Liver (tissue), 9 donors: Measurements from ENCODE around the gene POU3F3. TPM values are rescaled to one million over a fixed set of nuclear protein-coding genes. Genes with fewer than 3 reads are reported as not detected.

Experiments used
- DNase-seq: peaks from one replicate; pipeline ENCODE4 v3.0.0-alpha.2; 2017; ENCODE audit warnings: low spot score
- H3K27ac ChIP-seq, 2 donors: one replicate each; pipeline ENCODE4 v1.7.0; 2013; ENCODE audit warnings: inconsistent platforms in 2 of 2, low read length in 2 of 2, control low read depth in 1 of 2, low read depth in 1 of 2, mild to moderate bottlenecking in 1 of 2
- H3K27me3 ChIP-seq, 4 donors: one replicate each; pipeline versions ENCODE4 v1.6.1 to v1.7.0; 2013; ENCODE audit warnings: low read length in 3 of 4, inconsistent platforms in 1 of 4, mild to moderate bottlenecking in 1 of 4, moderate library complexity in 1 of 4; ENCODE audit not compliant: control insufficient read depth in 4 of 4, insufficient read depth in 4 of 4
- H3K36me3 ChIP-seq, 4 donors: one replicate each; pipeline versions ENCODE4 v1.6.1 to v1.7.0; 2013; ENCODE audit warnings: low read length in 3 of 4, mild to moderate bottlenecking in 3 of 4, low read depth in 1 of 4, moderate library complexity in 1 of 4; ENCODE audit not compliant: control insufficient read depth in 4 of 4, insufficient read depth in 3 of 4
- H3K4me1 ChIP-seq, 4 donors: one replicate each; pipeline versions ENCODE4 v1.6.1 to v1.7.0; 2013; ENCODE audit warnings: low read length in 3 of 4, mild to moderate bottlenecking in 3 of 4, moderate library complexity in 1 of 4; ENCODE audit not compliant: control insufficient read depth in 4 of 4, insufficient read depth in 4 of 4
- H3K4me3 ChIP-seq, 3 donors: one replicate each; pipeline versions ENCODE4 v1.6.1 to v1.7.0; 2013; ENCODE audit warnings: low read length in 3 of 3, control low read depth in 1 of 3, low read depth in 1 of 3, mild to moderate bottlenecking in 1 of 3
- H3K9ac ChIP-seq, 2 donors: one replicate each; pipeline ENCODE4 v1.7.0; 2013; ENCODE audit warnings: low read length in 2 of 2, mild to moderate bottlenecking in 2 of 2, moderate library complexity in 2 of 2, control low read depth in 1 of 2, low read depth in 1 of 2
- H3K9me3 ChIP-seq, 4 donors: one replicate each; pipeline versions ENCODE4 v1.6.1 to v1.7.0; 2013; ENCODE audit warnings: low read length in 3 of 4; ENCODE audit not compliant: control insufficient read depth in 4 of 4
- EGR1 ChIP-seq, 2 donors: IDR thresholded peaks; 2 replicates each; pipeline ENCODE4 v1.6.1; 2016 to 2018; ENCODE audit warnings: antibody characterized with exemption in 2 of 2, low read depth in 2 of 2
- FOXA1 ChIP-seq: IDR thresholded peaks from 2 replicates; pipeline ENCODE4 v1.6.1; 2016; ENCODE audit warnings: antibody characterized with exemption
- FOXA2 ChIP-seq: IDR thresholded peaks from 2 replicates; pipeline ENCODE4 v1.6.1; 2016; ENCODE audit warnings: antibody characterized with exemption
- GABPA ChIP-seq, 2 donors: IDR thresholded peaks in 1 of 2; conservative IDR thresholded peaks in 1 of 2; 2 replicates each; pipeline ENCODE4 v1.6.1; 2016; ENCODE audit warnings: antibody characterized with exemption in 2 of 2, mild to moderate bottlenecking in 1 of 2, moderate library complexity in 1 of 2
- HNF4A ChIP-seq, 2 donors: conservative IDR thresholded peaks; 2 replicates each; pipeline ENCODE4 v1.6.1; 2016; ENCODE audit warnings: antibody characterized with exemption in 2 of 2, mild to moderate bottlenecking in 2 of 2
- HNF4G ChIP-seq: IDR thresholded peaks from 2 replicates; pipeline ENCODE4 v1.6.1; 2016; ENCODE audit warnings: antibody characterized with exemption
- JUND ChIP-seq, 2 donors: IDR thresholded peaks; 2 replicates each; pipeline ENCODE4 v1.6.1; 2016; ENCODE audit warnings: antibody characterized with exemption in 2 of 2
- NR2F2 ChIP-seq: IDR thresholded peaks from 2 replicates; pipeline ENCODE4 v1.6.1; 2016; ENCODE audit warnings: antibody characterized with exemption
- RAD21 ChIP-seq, 2 donors: IDR thresholded peaks; 2 replicates each; pipeline ENCODE4 v1.6.1; 2016; ENCODE audit warnings: antibody characterized with exemption in 2 of 2, mild to moderate bottlenecking in 2 of 2
- RXRA ChIP-seq, 2 donors: IDR thresholded peaks; 2 replicates each; pipeline ENCODE4 v1.6.1; 2017 to 2018; ENCODE audit warnings: antibody characterized with exemption in 2 of 2, mild to moderate bottlenecking in 1 of 2
- WGBS: extraction: QIAGEN DNeasy Blood & Tissue Kit; methylation state at CpG from one replicate; pipeline ENCODE4 v1.1.7; 2013; 5-methylcytosine and 5-hydroxymethylcytosine counted together
- polyA plus RNA-seq, 2 donors: library from polyadenylated mRNA; stranded (reverse) in 1 of 2; unstranded in 1 of 2; fragments of 200-250 nt in 1 of 2; fragments of >200 nt in 1 of 2; fragmentation: Nextera tagmentation in 1 of 2; extraction: Ambion mirVana in 1 of 2; gene quantifications; one replicate each; pipeline versions ENCODE4 v1.2.1 to v1.2.3, GENCODE V29; 2013 to 2015
- total RNA-seq, 2 donors: library from RNA; depleted of rRNA; stranded (reverse); fragments of >200 nt; gene quantifications; one replicate each; pipeline ENCODE4 v1.2.3, GENCODE V29; 2014
- TF ChIP-seq, protein P1 (sequence below): IDR thresholded peaks from 2 replicates; pipeline ENCODE4 v1.6.1; 2016; ENCODE audit warnings: antibody characterized with exemption, mild to moderate bottlenecking
- TF ChIP-seq, protein P2 (sequence below): IDR thresholded peaks from 2 replicates; pipeline ENCODE4 v1.6.1; 2016; ENCODE audit warnings: antibody characterized with exemption
- TF ChIP-seq, protein P3 (sequence below): IDR thresholded peaks from 2 replicates; pipeline ENCODE4 v1.6.1; 2016; ENCODE audit warnings: antibody characterized with exemption
- TF ChIP-seq, protein P4 (sequence below): fragments of 150-350 bp; IDR thresholded peaks from 2 replicates; pipeline ENCODE4 v1.5.1; 2017; ENCODE audit warnings: improper control_type of control experiment, low read depth, low read length; ENCODE audit not compliant: missing input control
- donor health status: healthy.
- donor health status: healthy.
- donor health status: healthy.
- donor health status: healthy.
- donor health status: healthy.

POU3F3 gene
- total and polyA plus RNA-seq, 4 donors = not detected

DNA sequence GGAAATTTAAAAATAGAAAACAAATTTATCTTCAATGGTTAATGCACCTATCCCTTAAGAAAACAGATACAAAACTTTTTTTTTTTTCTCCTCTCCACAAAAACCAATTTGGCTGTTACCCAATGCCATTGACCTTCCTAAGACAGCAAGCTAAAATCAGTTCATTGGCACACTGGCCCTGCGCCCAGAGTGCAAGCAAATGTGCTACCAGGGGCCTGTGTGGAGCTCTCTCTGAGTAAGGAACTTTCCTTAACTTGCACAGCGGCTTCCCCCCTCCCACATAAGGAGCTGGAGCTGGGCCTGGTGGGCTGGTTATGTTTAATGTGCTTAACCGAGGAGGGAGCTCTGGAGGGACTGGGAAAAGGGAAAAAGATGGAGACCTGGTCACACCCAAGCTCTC, 17.6 kb upstream of the POU3F3 start:
- Histone ChIP-seq H3K9me3 (no peaks in the 10 kb centered on the region), H3K36me3 (no peaks in the 10 kb centered on the region), H3K9ac (no peak overlapping the region), H3K4me1 (peaks cover 0 to 2% (median 0%) of the 10 kb centered on the region in 4 donors), H3K27ac (no peak overlapping the region), H3K4me3 (no peak overlapping the region), H3K27me3 (no peaks in the 10 kb centered on the region)
- TF ChIP-seq NR2F2 (no peak), HNF4A (conservative IDR thresholded peaks at IDR 0.05) (no peak), HNF4G (no peak), JUND (IDR thresholded peaks at IDR 0.05) (no peak)
- DNase-seq = no peak
- WGBS = 55% methylated on average over 3 of the region's 3 CpGs

DNA sequence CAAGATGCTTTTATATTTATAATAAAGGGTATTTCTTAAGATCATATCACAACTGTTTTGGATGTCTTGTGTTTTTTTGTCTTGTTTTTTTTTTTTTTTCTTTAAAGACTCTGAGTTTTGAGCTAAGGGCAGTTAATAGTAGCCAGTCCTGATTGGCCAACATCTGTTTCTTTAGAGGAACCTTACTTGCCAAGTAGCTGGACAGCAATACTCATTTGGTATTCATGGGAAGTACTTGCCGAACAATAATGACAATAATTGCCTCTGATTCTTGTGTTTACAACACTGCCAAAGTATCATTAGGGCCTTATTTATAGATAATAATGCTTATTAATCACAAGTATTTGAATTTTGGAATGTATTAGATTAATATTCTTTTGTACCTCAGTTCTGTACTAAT, 17.1 kb upstream of the POU3F3 start:
- H3K9me3 ChIP-seq = no peaks in the 10 kb centered on the region
- peaks cover 0 to 2% (median under 1%) of the 10 kb centered on the region in 4 donors for H3K27me3 ChIP-seq
- H3K4me3 ChIP-seq = no peak overlapping the region
- no peak overlapping the region for H3K27ac ChIP-seq
- no peaks in the 10 kb centered on the region for H3K36me3 ChIP-seq
- no peak for TF ChIP-seq GABPA (IDR thresholded peaks at IDR 0.05 in 1 of 2, conservative IDR thresholded peaks at IDR 0.05 in 1 of 2)
- TF ChIP-seq, protein P1, sequence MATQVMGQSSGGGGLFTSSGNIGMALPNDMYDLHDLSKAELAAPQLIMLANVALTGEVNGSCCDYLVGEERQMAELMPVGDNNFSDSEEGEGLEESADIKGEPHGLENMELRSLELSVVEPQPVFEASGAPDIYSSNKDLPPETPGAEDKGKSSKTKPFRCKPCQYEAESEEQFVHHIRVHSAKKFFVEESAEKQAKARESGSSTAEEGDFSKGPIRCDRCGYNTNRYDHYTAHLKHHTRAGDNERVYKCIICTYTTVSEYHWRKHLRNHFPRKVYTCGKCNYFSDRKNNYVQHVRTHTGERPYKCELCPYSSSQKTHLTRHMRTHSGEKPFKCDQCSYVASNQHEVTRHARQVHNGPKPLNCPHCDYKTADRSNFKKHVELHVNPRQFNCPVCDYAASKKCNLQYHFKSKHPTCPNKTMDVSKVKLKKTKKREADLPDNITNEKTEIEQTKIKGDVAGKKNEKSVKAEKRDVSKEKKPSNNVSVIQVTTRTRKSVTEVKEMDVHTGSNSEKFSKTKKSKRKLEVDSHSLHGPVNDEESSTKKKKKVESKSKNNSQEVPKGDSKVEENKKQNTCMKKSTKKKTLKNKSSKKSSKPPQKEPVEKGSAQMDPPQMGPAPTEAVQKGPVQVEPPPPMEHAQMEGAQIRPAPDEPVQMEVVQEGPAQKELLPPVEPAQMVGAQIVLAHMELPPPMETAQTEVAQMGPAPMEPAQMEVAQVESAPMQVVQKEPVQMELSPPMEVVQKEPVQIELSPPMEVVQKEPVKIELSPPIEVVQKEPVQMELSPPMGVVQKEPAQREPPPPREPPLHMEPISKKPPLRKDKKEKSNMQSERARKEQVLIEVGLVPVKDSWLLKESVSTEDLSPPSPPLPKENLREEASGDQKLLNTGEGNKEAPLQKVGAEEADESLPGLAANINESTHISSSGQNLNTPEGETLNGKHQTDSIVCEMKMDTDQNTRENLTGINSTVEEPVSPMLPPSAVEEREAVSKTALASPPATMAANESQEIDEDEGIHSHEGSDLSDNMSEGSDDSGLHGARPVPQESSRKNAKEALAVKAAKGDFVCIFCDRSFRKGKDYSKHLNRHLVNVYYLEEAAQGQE = no peak
- no peak for TF ChIP-seq FOXA1
- no peak for TF ChIP-seq EGR1 (IDR thresholded peaks at IDR 0.05; ENCODE audit: low read depth in 2 of 2)
- TF ChIP-seq RAD21 (IDR thresholded peaks at IDR 0.05) = no peak
- TF ChIP-seq, protein P2, sequence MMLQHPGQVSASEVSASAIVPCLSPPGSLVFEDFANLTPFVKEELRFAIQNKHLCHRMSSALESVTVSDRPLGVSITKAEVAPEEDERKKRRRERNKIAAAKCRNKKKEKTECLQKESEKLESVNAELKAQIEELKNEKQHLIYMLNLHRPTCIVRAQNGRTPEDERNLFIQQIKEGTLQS = no peak
- TF ChIP-seq HNF4A (conservative IDR thresholded peaks at IDR 0.05) = no peak
- no peak for TF ChIP-seq FOXA2
- no peak for TF ChIP-seq RXRA (IDR thresholded peaks at IDR 0.05)
- TF ChIP-seq, protein P3, sequence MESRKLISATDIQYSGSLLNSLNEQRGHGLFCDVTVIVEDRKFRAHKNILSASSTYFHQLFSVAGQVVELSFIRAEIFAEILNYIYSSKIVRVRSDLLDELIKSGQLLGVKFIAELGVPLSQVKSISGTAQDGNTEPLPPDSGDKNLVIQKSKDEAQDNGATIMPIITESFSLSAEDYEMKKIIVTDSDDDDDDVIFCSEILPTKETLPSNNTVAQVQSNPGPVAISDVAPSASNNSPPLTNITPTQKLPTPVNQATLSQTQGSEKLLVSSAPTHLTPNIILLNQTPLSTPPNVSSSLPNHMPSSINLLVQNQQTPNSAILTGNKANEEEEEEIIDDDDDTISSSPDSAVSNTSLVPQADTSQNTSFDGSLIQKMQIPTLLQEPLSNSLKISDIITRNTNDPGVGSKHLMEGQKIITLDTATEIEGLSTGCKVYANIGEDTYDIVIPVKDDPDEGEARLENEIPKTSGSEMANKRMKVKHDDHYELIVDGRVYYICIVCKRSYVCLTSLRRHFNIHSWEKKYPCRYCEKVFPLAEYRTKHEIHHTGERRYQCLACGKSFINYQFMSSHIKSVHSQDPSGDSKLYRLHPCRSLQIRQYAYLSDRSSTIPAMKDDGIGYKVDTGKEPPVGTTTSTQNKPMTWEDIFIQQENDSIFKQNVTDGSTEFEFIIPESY = no peak
- TF ChIP-seq, protein P4, sequence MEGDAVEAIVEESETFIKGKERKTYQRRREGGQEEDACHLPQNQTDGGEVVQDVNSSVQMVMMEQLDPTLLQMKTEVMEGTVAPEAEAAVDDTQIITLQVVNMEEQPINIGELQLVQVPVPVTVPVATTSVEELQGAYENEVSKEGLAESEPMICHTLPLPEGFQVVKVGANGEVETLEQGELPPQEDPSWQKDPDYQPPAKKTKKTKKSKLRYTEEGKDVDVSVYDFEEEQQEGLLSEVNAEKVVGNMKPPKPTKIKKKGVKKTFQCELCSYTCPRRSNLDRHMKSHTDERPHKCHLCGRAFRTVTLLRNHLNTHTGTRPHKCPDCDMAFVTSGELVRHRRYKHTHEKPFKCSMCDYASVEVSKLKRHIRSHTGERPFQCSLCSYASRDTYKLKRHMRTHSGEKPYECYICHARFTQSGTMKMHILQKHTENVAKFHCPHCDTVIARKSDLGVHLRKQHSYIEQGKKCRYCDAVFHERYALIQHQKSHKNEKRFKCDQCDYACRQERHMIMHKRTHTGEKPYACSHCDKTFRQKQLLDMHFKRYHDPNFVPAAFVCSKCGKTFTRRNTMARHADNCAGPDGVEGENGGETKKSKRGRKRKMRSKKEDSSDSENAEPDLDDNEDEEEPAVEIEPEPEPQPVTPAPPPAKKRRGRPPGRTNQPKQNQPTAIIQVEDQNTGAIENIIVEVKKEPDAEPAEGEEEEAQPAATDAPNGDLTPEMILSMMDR = no peak
- 86% methylated on average over 1 of the region's 1 CpG for WGBS
- H3K4me1 ChIP-seq = peaks cover 0 to 2% (median 0%) of the 10 kb centered on the region in 4 donors
- no peak overlapping the region for H3K9ac ChIP-seq
- DNase-seq = no peak
